HEK293 (cell line): ENCODE results near the gene PSD2.

Experiments
- ZSCAN30 ChIP-seq: fragments of 450-650 bp; IDR thresholded peaks from 2 replicates; pipeline ENCODE4 v1.5.1; 2018; ENCODE audit warnings: missing biosample characterization, mild to moderate bottlenecking, missing genetic modification characterization, moderate library complexity
- TF ChIP-seq, protein P1 (sequence below): fragments of 450-650 bp; formaldehyde crosslinking; IDR thresholded peaks from 2 replicates; pipeline ENCODE4 v1.5.1; 2016; ENCODE audit warnings: missing biosample characterization, missing genetic modification characterization
- TF ChIP-seq, protein P2 (sequence below): fragments of 450-650 bp; formaldehyde crosslinking; IDR thresholded peaks from 2 replicates; pipeline ENCODE4 v1.5.1; 2016; ENCODE audit warnings: missing biosample characterization, missing genetic modification characterization

DNA sequence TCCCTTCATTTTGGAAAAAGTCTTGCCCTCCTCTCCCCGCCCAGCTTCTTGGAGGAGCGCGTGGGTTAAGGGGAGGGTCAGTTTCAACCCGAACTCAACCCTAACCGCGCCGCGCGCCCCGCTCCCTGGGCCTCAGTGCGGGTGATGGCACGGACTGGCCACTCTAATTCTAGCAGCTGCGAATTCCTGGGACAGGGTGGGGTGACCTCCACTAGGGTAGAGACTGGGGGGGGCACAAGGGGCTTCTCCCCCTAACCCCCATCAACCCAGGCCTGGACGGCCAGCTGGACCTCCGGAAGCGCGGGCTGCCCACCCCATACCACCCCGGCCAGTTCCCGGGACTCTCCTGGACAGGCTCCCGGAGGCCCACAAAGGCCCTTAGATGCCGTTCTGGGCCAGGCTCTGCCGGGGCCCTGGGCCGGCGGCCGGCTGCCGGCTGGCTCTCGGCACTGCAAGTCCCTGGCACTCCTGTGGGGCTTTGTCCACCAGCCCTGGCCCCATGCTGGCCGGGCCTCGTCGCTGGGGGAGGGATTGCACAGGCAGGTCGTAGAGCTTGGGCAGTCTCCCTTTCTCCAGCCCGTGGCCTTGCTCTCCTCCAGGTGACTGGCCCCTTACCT is 7.2 kb upstream of the PSD2 start:
- no peak for TF ChIP-seq ZSCAN30 (tag by site-specific recombination)
- TF ChIP-seq, protein P1, sequence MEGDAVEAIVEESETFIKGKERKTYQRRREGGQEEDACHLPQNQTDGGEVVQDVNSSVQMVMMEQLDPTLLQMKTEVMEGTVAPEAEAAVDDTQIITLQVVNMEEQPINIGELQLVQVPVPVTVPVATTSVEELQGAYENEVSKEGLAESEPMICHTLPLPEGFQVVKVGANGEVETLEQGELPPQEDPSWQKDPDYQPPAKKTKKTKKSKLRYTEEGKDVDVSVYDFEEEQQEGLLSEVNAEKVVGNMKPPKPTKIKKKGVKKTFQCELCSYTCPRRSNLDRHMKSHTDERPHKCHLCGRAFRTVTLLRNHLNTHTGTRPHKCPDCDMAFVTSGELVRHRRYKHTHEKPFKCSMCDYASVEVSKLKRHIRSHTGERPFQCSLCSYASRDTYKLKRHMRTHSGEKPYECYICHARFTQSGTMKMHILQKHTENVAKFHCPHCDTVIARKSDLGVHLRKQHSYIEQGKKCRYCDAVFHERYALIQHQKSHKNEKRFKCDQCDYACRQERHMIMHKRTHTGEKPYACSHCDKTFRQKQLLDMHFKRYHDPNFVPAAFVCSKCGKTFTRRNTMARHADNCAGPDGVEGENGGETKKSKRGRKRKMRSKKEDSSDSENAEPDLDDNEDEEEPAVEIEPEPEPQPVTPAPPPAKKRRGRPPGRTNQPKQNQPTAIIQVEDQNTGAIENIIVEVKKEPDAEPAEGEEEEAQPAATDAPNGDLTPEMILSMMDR (tag by site-specific recombination), result 0 out of 2 replicates have a peak, but pooled peaks have one; percentile 1
- TF ChIP-seq, protein P2, sequence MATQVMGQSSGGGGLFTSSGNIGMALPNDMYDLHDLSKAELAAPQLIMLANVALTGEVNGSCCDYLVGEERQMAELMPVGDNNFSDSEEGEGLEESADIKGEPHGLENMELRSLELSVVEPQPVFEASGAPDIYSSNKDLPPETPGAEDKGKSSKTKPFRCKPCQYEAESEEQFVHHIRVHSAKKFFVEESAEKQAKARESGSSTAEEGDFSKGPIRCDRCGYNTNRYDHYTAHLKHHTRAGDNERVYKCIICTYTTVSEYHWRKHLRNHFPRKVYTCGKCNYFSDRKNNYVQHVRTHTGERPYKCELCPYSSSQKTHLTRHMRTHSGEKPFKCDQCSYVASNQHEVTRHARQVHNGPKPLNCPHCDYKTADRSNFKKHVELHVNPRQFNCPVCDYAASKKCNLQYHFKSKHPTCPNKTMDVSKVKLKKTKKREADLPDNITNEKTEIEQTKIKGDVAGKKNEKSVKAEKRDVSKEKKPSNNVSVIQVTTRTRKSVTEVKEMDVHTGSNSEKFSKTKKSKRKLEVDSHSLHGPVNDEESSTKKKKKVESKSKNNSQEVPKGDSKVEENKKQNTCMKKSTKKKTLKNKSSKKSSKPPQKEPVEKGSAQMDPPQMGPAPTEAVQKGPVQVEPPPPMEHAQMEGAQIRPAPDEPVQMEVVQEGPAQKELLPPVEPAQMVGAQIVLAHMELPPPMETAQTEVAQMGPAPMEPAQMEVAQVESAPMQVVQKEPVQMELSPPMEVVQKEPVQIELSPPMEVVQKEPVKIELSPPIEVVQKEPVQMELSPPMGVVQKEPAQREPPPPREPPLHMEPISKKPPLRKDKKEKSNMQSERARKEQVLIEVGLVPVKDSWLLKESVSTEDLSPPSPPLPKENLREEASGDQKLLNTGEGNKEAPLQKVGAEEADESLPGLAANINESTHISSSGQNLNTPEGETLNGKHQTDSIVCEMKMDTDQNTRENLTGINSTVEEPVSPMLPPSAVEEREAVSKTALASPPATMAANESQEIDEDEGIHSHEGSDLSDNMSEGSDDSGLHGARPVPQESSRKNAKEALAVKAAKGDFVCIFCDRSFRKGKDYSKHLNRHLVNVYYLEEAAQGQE (tag by site-specific recombination), result no peak
